SU-DHL-6 (cell line): ENCODE measurements around the gene CCDC106.

Source experiments
- H2AFZ ChIP-seq: fragments of 200-600 bp; sonication (generic); 2 replicates; pipeline ENCODE4 v1.6.1; 2014; ENCODE audit warnings: low read depth, mild to moderate bottlenecking, moderate library complexity, mixed read lengths, antibody characterized with exemption, low read length; ENCODE audit not compliant: severe bottlenecking
- H3F3A ChIP-seq: fragments of 200-600 bp; shearing (Covaris generic); 2 replicates; pipeline ENCODE4 v1.6.0; 2016; ENCODE audit warnings: antibody characterized with exemption, mild to moderate bottlenecking; ENCODE audit not compliant: insufficient read depth
- H3K27ac ChIP-seq: fragments of 200-600 bp; sonication (generic); 2 replicates; pipeline ENCODE4 v1.5.1; 2016; ENCODE audit warnings: low read depth, mild to moderate bottlenecking, low read length, moderate library complexity, mixed read lengths
- H3K27me3 ChIP-seq: fragments of 200-600 bp; sonication (generic), shearing (Covaris generic); 2 replicates; pipeline ENCODE4 v1.6.0; 2014; ENCODE audit warnings: mild to moderate bottlenecking, low read length
- H3K36me3 ChIP-seq: fragments of 200-600 bp; sonication (generic); 2 replicates; pipeline ENCODE4 v1.6.1; 2014; ENCODE audit warnings: mild to moderate bottlenecking, low read length, mixed read lengths
- H3K4me2 ChIP-seq: fragments of 300-600, 200-600 bp; shearing (Covaris generic), sonication (generic); 2 replicates; pipeline ENCODE4 v1.6.0; 2014; ENCODE audit warnings: low read length, low read depth, mild to moderate bottlenecking; ENCODE audit not compliant: poor library complexity, severe bottlenecking
- H3K4me3 ChIP-seq: fragments of 200-600 bp; sonication (generic); 2 replicates; pipeline ENCODE4 v1.5.1; 2014; ENCODE audit warnings: antibody characterized with exemption, low read length, mild to moderate bottlenecking, mixed read lengths; ENCODE audit not compliant: insufficient read depth, poor library complexity, severe bottlenecking
- H3K79me2 ChIP-seq: fragments of 200-600 bp; sonication (generic); 2 replicates; pipeline ENCODE4 v1.6.1; 2014; ENCODE audit warnings: mild to moderate bottlenecking, low read length, moderate library complexity; ENCODE audit not compliant: insufficient read depth
- H3K9ac ChIP-seq: fragments of 200-600 bp; sonication (generic); 2 replicates; pipeline ENCODE4 v1.7.0; 2014; ENCODE audit warnings: mild to moderate bottlenecking, low read length
- H3K9me2 ChIP-seq: fragments of 200-600 bp; sonication (generic); replicated peaks from 2 replicates; pipeline ENCODE4 v1.6.1; 2014; ENCODE audit warnings: low read length; ENCODE audit not compliant: insufficient read depth
- H3K9me3 ChIP-seq: fragments of 200-600 bp; sonication (generic); 2 replicates; pipeline ENCODE4 v1.6.1; 2014; ENCODE audit warnings: low read length, mixed read lengths; ENCODE audit not compliant: insufficient read depth
- H4K20me1 ChIP-seq: fragments of 200-600 bp; sonication (generic); 2 replicates; pipeline ENCODE4 v1.6.1; 2014; ENCODE audit warnings: low read depth, mild to moderate bottlenecking, antibody characterized with exemption, low read length, moderate library complexity, mixed read lengths
- EZH2phosphoT487 ChIP-seq: fragments of 200-600 bp; sonication (generic), shearing (Covaris generic); conservative IDR thresholded peaks from 2 replicates; pipeline ENCODE4 v1.6.1; 2018; ENCODE audit warnings: mild to moderate bottlenecking, antibody characterized with exemption, low read length, moderate library complexity, mixed read lengths
- TF ChIP-seq, protein P1 (sequence below): fragments of 200-600 bp; sonication (generic); IDR thresholded peaks from one replicate; pipeline ENCODE4 v1.5.1; 2017; ENCODE audit warnings: antibody characterized with exemption, mild to moderate bottlenecking, low read length, moderate library complexity; ENCODE audit not compliant: insufficient read depth, poor library complexity, severe bottlenecking

The CCDC106 gene

DNA sequence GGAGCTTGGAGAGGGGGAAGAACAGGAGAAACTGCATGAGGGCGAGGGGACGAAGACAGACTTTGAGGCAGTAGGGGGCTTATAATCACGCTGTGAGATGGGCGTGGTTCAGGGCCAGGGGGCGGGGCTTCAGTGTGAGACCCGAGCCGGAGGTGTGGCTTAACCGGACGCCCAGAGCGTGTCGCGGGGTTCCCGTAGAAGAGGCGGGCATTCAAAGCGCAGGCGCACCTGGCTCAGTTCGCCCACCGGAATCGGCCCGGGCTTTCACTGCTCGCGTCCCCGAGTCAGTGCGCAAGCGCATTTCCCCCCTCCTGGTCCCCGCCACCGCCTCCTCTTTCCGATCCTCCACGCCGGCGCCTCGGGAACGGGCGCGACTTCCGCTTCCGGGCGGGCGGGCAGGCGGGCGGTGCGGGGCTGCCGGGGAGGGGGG is 42.8 kb upstream of the CCDC106 start:
- Histone ChIP-seq H2AFZ (no peak overlapping the region), H3K9ac (peak overlapping the region; percentile 98)

DNA sequence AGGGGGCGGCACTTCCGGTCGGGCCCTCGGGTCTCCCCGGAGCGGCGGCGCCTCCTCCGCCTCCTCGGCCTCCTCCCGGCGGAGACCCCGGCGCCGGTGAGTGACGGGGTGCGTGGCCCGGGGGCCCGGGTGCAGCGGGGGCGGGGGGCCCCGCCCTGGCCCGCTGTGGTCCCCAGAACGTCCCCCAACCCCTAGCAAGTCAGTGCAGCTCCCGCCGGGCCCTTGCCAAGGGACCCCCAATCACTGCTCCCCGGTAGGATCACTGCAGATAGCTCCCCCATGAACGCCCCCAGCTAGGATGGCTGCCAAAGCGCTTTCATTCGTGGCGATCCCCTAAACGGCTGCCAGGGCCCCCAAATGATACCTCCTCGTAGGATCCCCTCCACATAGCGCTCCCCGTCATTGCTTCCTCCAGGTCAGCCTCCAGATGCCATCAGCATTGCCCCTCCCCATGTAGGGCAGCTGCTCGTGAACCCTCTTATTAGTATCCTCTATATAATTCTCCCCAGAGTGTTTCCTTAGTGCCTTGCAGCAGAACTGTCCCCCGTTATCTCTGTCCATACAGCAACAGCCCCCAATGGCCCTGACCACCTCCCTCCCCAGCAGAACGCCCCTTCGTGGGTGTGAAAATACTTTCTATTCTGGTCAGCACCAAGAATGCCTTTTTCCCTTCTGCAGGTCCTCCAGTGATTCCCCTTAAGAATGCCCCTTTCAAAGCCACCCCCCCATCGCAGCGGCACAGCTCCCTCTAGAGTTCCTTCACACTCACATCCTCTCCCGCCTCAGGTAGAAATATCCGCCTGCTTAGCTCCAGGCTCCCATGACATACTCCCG is 42.2 kb upstream of the CCDC106 start, which contains the start of gene ZNF865:
TSS of gene ZNF865 (plus strand) at position 11 of the 834 bp plus-strand sequence. CDS start 7,972 bp downstream, outside the sequence.
- Histone ChIP-seq H3K4me2 (peak within 1 kb of the TSS; percentile 86), H3K79me2 (peaks cover 22% of the 10 kb centered on the region), H3K27ac (peak within 1 kb of the TSS; percentile 86)

More for the DNA sequence above, 42.8 kb upstream of the CCDC106 start:
- no peaks in the 10 kb centered on the region for H3K9me3 ChIP-seq
- no peaks in the 10 kb centered on the region for H3K27me3 ChIP-seq
- peaks cover 27% of the 10 kb centered on the region for H3F3A ChIP-seq
- TF ChIP-seq, protein P1, sequence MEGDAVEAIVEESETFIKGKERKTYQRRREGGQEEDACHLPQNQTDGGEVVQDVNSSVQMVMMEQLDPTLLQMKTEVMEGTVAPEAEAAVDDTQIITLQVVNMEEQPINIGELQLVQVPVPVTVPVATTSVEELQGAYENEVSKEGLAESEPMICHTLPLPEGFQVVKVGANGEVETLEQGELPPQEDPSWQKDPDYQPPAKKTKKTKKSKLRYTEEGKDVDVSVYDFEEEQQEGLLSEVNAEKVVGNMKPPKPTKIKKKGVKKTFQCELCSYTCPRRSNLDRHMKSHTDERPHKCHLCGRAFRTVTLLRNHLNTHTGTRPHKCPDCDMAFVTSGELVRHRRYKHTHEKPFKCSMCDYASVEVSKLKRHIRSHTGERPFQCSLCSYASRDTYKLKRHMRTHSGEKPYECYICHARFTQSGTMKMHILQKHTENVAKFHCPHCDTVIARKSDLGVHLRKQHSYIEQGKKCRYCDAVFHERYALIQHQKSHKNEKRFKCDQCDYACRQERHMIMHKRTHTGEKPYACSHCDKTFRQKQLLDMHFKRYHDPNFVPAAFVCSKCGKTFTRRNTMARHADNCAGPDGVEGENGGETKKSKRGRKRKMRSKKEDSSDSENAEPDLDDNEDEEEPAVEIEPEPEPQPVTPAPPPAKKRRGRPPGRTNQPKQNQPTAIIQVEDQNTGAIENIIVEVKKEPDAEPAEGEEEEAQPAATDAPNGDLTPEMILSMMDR = no peak
- no peak for TF ChIP-seq EZH2phosphoT487
- H3K4me2 ChIP-seq = peak overlapping the region; percentile 86
- H3K4me3 ChIP-seq = peak overlapping the region; percentile 98
- H3K79me2 ChIP-seq = peaks cover 22% of the 10 kb centered on the region
- H3K27ac ChIP-seq = peak overlapping the region; percentile 86
- H3K9me2 ChIP-seq = no peaks in the 10 kb centered on the region
- no peaks in the 10 kb centered on the region for H3K36me3 ChIP-seq
- no peaks in the 10 kb centered on the region for H4K20me1 ChIP-seq

DNA sequence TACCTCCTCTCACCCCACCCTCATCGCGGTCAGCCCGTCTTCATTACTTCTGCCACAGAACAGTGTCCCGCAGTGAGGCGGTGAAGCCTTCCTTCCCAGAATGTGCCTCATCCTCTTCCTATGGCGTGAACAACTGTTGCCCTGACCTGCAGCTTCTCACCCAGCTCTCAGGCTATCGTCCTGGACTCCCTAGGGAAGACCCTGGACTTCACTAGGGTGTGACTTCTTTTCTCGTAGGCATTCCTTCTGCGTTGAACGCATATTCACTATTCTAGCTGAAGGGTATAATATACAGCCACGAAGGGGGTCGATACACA is 41.6 kb upstream of the CCDC106 start:
- TF ChIP-seq EZH2phosphoT487 = no peak
- TF ChIP-seq, protein P1 = no peak
- H3K9me3 ChIP-seq = no peaks in the 10 kb centered on the region
- peak overlapping the region; percentile 86 for H3K27ac ChIP-seq
- no peaks in the 10 kb centered on the region for H4K20me1 ChIP-seq
- peak overlapping the region; percentile 98 for H3K4me3 ChIP-seq
- no peaks in the 10 kb centered on the region for H3K27me3 ChIP-seq
- no peaks in the 10 kb centered on the region for H3K36me3 ChIP-seq
- H3K79me2 ChIP-seq = peaks cover 25% of the 10 kb centered on the region
- peaks cover 17% of the 10 kb centered on the region for H3F3A ChIP-seq
- H2AFZ ChIP-seq = no peak overlapping the region
- peak overlapping the region; percentile 98 for H3K9ac ChIP-seq
- H3K9me2 ChIP-seq = no peaks in the 10 kb centered on the region
- peak overlapping the region; percentile 86 for H3K4me2 ChIP-seq

More for the DNA sequence above, 42.2 kb upstream of the CCDC106 start, which contains the start of gene ZNF865:
- peak within 1 kb of the TSS; percentile 45 for H2AFZ ChIP-seq
- TF ChIP-seq EZH2phosphoT487 = no peak
- TF ChIP-seq, protein P1 = peak; percentile 60
- H3K4me3 ChIP-seq = peak within 1 kb of the TSS; percentile 98
- H3K9me2 ChIP-seq = no peaks in the 10 kb centered on the region
- H3K9ac ChIP-seq = peak within 1 kb of the TSS; percentile 98
- peaks cover 22% of the 10 kb centered on the region for H3F3A ChIP-seq
- no peaks in the 10 kb centered on the region for H4K20me1 ChIP-seq
- H3K36me3 ChIP-seq = no peaks in the 10 kb centered on the region
- no peaks in the 10 kb centered on the region for H3K27me3 ChIP-seq
- H3K9me3 ChIP-seq = no peaks in the 10 kb centered on the region
